Inferior parietal cortex (tissue), 1 donor: ENCODE results near the gene CSTPP1.

Experiments
- DNase-seq: peaks from one replicate; pipeline ENCODE4 v3.0.0-alpha.2; 2016; ENCODE audit errors: extremely low spot score

CSTPP1 gene, protein sequence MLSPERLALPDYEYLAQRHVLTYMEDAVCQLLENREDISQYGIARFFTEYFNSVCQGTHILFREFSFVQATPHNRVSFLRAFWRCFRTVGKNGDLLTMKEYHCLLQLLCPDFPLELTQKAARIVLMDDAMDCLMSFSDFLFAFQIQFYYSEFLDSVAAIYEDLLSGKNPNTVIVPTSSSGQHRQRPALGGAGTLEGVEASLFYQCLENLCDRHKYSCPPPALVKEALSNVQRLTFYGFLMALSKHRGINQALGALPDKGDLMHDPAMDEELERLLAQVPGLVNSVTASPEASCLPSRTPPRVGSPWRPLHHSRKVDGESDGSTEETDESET

DNA sequence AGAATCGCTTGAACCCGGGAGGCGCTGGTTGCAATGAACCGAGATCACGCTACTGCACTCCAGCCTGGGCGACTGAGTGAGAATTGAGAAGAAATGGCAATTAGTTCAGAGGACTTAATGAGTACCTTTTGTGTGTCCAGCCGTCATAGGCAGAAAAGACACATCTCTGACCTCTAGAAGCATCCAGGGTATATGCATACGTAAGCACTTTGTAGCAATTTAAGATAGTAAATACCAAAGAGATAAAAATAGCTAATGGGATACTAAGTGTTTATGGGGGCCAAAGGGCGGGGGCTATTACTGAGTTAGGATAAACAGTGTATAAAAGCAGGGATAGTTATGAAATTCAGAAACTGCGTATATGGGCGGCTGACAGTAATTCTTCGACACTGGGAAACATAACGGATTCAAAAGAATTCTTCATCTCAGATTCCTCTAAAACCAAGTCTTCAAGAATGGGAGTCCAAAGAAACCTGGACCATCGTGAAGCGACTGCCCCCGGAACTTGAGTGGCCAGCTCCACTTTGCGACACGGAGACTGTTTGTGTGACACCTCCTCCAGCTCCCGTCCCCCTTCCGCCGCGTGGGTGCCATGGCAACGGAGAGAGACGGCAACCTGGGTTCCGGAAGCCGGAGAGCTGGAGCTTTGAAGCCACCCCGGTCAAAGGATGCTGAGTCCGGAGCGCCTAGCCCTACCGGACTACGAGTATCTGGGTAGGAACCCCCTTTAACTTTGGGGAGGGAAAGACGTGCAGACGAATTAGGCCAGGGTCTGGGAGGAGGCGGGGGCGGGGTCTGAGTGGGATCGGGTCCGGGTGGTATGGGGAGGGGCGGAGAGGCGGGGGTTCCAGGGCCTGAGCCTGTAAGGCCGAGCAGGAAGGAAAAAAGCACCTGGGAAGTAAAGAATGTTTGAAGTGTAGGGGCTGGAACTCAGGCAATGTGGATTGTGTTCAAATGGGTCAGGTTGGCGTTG lies at the start of gene CSTPP1:
Gene CSTPP1, plus strand, starts transcription at position 624 of the 973 bp plus-strand sequence. Its CDS starts 45 bp downstream, at position 669.
- DNase-seq: peak; percentile 91

DNA sequence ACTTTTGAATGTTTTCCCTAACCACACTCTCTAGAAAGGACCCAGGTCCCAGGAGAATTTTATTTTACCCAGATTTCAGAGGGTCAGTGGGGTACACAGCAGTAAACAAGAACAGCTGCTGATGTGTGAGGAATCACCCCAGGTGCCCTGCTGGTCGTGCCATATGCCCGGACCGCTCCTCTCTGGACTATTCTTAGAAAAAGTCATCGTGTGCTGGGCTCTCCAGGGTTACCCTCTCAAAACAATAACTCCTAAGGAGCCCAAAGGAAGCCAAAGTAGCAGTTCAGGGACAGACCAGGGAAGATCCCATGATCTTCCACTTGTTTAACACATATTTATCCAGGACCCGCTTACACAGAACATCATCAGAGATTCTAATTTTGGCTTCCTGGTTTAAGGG lies 47.9 kb upstream of the CSTPP1 start:
- no peak for DNase-seq

DNA sequence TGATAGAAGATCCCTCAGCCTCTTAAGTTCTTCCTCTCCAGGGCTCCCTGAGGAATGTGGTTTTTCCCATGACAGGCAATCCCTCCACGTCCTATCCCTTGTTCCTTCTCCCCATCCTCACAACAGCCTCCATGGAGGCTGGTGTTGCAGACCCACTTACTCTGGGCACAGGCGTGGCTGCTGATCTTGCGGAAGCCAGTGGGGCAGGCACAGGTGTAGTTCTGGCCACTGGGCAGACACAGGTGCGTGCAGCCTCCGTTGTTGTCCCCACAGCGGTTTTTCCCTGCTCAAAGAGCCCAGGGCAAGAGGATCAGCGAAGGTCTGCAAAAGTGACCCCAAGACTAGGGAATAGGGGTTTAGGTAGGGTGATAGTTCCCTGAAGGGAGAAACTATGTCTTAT lies 47.3 kb upstream of the CSTPP1 start:
- DNase-seq: no peak

DNA sequence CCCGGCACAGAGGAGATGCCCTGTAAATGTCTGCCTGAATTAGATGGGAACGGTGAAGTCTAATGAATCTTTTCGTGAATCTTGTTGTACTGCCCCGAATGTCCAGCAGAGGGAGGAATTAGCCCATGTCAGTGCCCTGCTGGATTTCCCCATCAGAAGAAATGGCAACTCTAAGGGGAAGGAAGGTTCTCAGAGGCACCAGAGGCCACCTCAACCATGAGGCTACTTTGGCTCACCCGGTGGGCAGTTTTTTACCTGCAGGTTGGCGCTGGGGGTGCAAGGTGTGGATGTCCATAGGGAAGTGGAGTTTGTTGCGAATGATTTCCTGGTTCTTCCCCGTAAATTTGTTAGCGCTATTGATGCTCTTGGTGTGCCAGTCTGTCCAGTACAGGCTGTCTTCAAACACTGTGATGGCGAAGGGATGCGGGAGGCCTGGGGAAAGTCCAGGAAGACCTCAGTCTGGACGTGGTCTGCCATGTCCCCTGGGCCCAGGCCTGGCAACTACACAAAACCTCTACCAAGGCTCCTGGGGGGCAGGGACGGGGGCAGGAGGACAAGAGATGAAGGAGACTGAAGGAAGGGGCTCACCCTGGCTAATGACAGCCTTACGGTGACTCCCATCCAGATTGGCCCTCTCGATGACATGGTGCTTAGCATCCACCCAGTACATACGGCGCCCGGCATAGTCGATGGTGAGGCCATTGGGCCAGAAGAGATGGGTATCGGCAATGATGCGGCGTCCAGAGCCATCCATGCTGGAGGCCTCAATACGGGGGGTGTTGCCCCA lies 46.7 kb upstream of the CSTPP1 start:
- peak; percentile 94 for DNase-seq

DNA sequence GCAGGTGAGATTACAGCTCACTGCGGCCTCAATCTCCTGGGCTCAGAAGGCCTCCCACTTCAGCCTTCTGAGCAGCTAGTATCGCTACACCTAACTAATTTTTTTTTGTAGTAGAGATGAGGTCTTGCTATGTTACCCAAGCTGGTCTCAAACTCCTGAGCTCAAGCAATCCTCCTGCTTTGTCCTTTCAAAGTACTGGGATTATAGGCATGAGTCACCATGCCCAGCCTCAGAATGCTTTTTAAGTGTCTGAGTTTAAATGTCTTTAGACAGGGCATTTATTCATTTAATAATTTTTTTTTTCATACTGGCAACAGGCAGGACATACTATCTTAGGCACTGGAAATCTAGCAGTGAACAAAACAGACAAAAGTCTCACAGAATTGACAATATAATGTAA lies 45.9 kb upstream of the CSTPP1 start:
- no peak for DNase-seq

DNA sequence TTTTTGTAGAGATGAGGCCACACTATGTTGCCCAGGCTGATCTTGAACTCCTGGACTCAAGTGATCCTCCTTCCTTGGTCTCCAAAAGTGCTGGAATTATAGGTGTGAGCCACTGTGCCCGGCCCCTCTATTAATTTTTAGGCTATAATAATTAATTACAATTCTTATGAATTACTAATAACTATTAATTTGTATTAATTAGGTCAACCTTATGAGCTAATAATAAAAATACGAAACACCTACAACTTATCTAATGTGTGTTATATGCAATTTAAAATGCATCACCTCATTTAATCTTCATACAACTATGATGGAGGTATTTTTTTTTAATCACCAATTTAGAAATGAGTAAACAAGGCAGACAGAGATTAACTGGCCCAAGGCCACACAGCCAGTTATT lies 44.5 kb upstream of the CSTPP1 start:
- no peak for DNase-seq

DNA sequence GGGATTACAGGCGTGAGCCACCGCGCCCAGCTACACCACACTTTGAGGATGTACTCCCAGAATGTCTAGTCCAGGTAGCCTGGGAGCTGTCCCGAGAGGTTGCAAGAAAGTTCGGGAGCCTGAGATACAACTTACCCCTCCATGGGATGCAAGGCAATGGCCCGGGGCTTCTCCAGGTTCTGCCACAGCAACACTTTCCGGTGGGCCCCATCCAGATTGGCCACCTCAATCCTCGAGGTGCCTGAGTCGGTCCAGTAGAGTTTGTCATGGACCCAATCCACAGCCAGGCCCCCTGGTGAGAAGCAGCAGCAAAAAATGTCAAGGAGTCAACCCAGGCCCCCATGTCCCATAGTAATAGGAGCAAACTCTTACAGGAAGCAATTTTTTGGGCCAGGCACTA lies 43.7 kb upstream of the CSTPP1 start:
- DNase-seq: no peak

DNA sequence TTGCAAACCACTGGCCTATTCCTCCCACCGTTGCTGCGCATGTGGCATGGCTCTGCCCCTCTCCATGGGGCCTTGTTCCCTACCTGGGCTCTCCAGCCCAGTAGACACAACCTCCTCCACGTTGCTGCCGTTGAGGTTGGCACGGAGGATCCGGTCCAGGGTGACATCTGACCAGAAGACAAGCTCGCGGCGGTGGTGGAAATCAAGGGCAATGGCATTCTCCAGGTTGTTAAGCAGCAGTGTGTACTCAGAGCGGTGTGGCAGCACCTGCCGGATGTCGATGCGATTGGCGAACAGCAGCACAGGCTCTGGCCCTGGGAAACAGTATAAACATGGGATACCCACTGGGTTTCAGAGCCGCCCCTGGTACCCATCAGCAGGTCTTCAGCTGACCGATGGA lies 42.1 kb upstream of the CSTPP1 start:
- no peak for DNase-seq

DNA sequence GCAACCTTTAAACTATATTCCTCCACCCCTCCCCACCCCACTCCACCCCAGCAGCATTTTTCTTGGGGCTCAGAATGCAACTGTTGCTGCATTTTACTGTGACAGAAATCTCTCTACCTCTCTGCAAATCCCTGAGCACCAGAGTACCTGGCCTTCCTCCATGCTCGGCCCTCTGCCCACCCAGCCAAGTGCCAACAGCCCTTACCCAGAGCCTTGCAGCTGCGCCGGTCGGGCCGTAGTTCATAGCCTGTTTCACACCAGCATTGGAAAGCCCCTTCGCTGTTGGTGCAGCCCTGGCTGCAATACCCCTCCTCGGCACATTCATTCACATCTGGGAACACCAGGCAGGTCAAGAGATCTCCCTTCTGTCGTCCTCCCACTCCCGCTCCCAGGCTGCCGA lies 41.6 kb upstream of the CSTPP1 start:
- DNase-seq: no peak

DNA sequence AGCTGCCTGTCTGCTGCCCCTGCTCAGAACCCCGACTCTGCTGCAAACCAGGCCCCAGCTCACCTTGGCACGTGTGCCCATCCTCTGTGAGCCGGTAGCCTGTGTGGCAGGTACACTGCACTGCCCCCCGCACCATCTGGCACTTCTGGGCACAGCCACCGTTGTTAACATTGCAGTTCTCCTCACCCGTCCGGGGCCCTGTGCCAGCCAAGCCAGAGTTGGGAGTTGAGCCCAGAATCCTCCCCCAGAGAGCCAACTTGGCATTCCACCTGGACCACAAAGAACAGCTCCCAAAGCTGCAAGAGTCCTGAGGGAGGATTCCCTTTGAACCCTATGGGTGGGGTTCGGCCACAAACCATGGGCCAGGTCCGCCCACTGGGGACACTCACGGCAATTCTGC lies 40.7 kb upstream of the CSTPP1 start:
- DNase-seq: peak; percentile 63

DNA sequence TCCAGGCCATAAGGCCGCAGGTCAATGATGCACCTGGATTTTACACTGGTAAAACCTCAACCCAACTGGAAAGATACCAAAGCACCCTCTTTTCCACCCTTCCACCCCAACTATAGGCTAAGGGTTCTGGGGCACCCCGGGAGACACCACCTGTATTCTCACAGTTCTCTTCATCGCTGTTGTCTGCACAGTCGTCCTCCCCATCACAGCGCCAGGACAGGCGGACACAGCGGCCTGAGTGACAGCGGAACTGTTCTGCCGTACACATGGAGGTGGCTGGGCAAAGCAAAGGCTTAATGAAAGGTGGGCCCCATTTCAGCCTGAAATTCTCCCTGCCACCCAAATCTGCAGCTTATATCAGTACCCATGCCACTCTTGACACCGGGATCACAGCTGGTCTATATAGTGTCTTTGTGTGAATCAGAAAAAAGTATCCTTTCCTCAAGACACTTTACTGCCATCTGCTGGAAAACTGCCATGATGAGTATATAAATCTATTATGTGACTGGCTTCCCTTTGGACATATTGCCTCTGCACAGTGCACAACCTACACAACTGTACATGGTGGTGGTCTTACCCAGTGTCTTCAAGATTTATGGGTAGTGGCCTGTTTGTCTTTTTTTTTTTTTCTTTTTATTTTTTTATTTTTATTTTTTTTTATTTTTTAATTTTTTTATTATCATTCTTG lies 39.7 kb upstream of the CSTPP1 start:
- no peak for DNase-seq

DNA sequence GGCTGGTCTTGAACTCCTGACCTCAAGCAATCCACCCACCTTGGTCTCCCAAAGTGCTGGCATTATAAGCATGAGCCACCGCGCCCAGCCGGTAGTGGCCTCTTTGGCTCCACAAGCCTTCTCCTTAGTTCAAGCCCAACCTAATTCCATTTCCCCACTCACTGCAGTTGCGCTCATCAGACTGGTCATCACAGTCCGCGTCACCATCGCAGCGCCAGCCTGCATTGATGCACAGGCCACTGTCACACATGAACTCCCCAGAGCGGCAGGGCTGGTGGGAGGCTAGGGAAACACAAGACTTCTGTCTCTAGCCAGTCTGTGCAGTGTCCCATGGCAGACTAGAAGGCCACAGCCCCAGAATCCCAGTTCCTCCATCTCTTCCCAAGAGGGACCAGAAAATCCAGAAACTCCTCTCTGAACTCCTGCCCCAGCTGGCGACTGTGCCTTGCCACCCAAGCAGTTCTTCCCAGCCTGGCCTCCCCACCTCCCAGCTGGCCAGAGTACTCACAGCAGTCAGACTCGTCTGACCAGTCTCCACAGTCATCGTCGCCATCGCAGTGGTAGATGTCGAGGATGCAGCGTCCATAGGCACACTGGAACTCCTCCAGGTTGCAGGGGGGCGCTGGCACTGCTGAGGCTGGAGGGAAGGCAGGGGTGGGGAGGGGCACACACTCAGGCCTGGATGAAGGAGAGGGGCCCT lies 38.0 kb upstream of the CSTPP1 start:
- no peak for DNase-seq

DNA sequence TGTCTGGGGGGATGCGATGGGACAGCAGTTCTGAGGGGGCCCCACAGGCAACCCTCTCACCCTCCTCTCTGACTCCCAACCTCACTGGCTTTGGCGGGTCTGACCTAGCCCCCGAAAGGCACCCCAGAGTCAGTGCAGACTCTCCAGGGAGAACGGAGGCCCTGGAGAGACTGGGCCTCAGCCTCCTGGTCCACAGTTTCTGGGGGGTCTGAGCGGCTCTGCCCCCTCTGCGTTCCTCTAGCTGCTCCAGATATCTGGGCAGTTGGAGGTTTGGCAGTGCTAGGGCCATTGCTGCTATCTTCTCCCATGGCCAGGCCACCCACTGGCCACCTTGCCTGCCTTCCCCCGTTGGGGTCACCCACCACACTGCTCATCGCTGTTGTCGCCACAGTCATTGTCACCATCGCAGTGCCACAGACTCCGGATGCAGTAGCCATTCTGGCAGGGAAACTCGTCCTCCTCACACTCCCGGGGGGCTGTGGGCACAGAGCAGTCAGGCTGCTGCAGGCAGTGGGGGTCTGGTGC lies 37.0 kb upstream of the CSTPP1 start:
- no peak for DNase-seq

DNA sequence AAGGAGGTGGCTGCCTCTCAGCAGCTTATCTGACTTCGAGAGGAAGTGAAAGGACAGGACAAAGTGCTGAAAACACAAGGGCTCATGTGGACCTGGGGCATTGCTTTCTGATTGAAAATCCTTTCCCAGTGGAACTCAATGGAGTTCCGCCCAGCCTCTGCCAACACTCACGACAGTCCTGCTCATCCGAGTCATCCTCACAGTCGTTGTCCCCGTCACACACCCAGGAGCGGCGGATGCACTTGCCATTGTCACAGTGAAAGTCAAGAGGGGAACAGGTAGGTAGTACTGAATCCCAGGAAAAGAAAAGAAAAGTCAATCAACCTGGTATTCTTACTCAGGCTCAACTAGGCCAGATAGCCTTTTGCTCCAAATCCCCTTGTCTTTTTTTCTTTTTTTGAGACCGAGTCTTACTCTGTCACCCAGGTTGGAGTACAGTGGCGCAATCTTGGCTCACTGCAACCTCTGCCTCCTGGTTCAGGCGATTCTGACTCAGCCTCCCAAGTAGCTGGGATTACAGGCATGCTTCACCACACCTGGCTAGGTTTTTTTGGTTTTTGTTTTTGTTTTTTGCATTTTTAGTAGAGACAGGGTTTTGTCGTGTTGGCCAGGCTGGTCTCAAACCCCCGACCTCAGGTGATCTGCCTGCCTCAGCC lies 36.3 kb upstream of the CSTPP1 start:
- no peak for DNase-seq

DNA sequence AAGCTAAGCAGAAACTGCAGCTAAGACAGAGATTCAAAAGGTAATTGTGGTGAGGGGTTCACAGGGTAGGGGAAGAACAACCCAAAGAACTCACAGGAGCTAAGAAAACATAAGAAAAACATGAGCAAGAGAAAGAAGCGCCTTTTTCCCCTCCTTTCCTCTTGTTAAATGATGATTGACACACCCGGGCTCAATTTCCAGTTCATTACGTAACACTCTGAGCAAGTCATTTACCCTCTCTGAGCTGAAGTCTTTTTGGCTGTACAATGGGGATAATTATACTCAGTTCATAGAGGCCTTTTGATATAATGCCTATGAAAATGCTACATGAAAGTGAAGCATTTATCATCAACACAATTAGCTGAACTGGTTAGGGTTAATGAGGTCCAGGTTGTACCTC lies 35.4 kb upstream of the CSTPP1 start:
- no peak for DNase-seq

DNA sequence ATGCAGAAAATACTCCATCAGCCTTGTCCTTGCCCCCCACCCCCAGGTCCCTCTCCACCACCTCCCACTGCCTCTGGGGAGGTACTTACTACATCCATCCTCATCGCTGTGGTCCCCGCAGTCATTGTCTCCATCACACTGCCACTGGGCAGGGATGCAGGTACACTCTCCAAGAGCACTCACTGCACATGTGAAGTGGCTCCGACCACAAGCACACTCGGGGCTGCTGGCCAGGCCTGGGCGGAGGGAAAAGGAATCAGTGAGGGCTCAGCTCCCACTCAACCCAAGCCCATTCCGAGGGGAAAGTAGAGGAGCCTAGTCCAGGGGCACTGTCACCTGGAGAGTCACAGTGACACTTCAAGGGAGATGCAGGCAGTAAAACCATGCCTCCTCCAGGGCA lies 33.9 kb upstream of the CSTPP1 start:
- no peak for DNase-seq

DNA sequence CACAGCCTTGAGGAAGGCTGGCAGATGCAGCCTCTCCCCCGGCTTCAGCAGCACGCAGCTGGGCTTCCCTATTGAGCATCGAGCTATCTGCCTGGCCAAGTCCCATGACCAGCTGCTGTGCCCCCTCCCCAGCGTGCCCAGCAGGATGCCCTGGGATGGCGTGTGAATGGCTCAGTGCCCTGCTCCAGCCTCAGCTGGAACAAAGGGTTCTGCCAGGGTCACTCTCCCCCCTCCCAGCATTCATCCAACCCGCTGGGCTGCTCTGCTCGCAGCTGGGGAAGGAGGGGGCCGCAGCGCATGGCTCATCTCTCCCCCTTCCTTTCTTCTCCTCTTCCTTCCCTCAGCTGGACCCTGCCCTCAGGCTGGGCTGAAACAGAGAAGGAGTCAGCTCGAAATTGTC lies 32.7 kb upstream of the CSTPP1 start:
- peak; percentile 87 for DNase-seq

DNA sequence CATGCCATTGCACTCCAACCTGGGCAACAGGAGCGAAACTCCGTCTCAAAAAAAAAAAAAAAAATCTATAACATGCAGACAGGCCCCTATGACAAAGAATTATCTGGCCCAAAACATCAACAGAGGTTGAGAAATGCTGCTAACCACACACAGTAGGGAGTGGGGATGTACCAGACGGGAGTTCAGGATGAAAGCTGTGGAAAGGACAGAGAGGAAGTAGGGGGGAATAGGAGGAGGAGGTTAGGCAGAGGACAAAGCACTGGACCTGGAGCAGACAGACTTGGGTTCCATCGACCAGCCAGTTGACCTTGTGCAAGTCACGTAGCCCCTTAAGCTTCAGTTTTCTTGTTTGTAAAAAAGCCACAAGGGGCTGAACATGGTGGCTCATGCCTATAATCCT lies 30.8 kb upstream of the CSTPP1 start:
- no peak for DNase-seq

DNA sequence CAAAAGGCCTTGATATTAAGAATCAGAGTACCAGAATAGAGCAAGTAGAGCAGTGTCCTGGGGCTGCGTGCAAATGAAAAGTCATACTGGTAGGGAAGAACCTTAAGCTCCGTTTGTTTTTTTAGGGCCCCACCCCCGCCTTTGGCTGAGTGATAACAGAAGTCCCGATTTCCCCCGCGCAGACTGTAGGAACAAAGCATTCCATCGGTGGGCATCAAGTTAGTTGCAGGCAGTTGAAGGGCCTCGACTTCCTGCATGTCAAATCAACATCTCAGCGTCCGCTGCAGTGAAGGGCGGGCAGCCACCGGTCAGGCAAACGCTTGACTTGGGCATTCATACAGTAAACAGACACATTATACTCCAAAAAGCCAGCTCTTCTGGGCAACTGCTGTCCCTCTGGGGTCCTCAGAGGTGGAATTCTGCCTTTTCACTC lies 29.9 kb upstream of the CSTPP1 start:
- DNase-seq: no peak

DNA sequence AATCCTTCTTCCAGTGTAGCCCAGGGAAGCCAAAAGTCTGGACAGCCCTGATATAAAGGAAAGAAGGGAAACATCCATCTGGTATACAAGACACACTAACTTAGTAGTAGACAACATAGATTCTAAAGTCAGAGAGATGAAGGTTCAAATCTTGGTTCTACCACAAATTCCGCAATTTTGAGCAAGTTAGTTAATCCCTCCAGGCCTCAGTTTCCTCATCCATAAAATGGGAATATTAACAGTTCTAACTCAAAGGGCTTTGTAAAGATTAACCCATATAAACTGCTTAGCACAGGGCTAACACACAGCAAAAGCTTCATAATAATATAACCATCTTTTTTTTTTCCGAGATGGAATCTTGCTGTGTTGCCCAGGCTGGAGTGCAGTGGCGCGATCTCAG lies 29.0 kb upstream of the CSTPP1 start:
- DNase-seq: no peak
